GM21526 (cell line): ENCODE results near the gene TMEM270.

Experiments used
- ATAC-seq: cut with Tn5 transposase; IDR thresholded peaks from one replicate; pipeline ENCODE4 v1.9.1; 2021; ENCODE audit warnings: moderate library complexity; ENCODE audit not compliant: unreplicated experiment, low FRiP score

TMEM270 gene

DNA sequence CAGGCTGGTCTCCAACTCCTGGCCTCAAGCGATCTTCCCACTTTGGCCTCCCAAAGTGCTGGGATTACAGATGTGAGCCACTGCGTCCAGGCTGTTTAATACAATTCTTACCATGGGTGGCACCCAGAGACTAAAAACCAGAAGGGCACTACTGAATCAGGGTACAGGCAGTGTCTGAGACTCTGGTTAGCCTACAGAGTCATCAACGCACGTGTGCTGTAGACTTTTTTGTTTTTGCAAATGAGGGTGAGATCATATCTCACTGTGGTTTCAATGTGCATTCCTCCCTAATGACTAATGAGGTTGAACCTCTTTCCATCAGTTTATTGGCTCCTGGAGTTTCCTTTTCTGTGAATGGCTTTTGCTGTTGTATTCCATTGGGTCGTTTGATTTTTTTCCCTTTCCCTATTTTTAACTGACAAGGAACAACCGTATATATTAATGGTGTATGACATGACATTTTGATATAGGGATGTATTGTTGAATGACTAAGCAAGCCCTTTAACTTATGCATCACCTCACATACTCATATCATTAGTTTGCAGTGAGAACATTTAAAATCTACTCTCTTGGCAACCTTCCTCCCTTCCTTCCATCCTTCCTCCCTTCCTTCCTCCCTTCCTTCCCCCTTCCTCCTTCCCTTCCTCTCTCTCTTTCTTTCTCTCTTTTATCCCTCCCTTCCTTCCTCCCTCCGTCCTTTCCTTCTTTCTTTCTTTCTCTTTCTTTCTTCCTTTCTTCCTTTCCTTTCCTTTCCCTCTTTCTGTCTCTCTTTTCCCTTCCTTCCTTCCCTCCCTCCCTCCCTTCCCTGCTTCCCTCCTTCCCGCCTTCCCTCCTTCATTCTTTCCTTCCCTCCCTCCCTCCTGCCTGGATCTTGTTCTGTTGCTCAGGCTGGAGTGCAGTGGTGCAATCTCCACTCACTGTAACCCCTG, 9.3 kb upstream of the TMEM270 start:
- peak; percentile 60 for ATAC-seq

DNA sequence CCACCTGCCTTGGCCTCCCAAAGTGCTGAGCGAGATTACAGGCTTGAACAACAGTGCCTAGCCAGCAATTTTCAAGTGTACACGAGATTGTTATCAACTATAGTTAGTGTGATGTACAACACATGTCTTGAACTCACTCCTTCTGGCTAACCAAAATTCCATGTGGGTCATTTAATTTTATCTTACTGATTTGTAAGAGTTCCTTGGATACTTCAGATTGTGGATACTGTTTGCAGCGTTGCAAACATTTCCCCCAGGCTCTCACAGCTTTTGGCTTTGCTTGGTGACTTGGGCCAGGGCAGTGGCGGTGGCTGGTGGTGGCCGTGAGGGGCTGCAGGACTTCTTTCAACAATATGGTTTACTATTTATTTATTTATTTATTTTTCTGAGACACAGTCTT, 8.5 kb upstream of the TMEM270 start:
- no peak for ATAC-seq

DNA sequence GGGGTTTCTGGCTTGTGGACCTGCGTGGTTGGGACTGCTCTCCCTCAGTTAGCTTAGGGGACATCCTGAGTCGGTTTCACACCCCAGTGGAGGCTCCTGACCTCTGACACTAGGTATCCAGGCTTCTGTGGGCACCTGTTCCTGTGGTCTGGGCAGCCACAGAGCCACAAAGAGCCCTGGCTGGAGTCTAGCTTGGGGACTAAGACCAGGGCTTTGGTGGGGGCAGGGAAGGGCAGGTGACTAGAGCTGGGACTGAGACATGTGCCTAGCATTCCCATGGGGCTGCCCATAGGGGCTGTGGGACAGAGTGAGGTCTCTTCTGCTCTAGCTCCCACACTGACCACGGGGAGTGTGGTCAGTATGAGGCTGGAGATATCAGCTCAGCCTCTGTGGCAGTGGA, 4.0 kb upstream of the TMEM270 start:
- no peak for ATAC-seq

DNA sequence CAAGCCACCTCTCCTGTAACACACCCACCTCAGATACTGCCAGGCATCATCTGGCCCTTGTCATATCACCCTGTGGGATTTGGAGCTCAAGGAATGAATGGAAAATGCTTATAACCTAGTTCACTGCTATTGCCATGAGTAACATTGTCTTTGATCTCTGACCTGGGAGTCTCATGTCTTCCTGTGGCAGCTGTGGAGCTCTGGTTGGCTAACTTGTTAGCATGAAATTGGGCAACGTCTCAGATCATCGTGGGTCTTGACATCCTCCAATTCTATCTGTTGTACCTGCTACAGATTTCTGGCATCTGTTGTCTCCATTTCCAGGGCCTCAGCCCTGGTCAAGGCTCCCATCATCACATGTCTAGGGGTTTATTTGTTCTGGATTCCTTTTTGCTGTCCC, 2.2 kb upstream of the TMEM270 start:
- no peak for ATAC-seq

DNA sequence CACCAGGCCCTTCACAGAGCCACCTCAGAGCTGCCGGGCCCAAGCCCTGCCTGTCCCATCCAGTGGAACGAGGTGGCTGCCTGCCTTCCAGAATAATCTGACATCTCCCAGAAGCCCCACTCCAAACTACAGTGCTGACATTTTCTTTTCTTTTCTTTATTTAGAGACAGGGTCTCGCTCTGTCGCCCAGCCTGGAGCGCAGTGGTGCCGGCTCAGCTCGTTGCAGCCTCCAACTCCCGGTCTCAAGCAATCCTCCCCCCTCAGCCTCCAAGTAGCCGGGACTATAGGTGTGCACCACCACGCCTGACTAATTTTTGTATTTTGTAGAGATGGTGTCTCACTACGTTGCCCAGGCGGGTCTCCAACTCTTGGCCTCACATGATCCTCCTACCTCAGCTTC, 346 bp downstream of the TMEM270 start:
- no peak for ATAC-seq

DNA sequence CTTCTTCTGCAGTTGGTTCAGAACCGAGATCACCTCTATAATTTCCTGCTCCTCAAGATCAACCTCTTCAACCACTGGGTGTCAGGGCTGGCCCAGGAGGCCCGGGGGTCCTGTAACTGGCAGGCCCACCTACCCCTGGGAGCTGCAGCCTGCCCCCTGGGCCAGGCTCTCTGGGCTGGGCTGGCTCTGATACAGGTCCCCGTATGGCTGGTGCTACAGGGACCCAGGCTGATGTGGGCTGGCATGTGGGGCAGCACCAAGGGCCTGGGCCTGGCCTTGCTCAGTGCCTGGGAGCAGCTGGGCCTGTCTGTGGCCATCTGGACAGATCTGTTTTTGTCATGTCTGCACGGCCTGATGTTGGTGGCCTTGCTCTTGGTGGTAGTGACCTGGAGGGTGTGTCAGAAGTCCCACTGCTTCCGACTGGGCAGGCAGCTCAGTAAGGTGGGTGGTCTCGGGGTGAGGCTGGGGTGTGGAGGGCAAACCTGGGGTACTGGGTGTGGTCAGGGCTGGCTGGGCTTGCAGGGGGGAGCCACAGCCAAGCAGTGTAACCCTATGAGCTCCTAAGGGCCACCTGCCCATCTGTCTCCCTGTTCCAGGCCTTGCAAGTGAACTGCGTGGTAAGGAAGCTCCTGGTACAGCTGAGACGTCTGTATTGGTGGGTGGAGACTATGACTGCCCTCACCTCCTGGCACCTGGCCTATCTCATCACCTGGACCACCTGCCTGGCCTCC, 4.2 kb downstream of the TMEM270 start:
- ATAC-seq = no peak

DNA sequence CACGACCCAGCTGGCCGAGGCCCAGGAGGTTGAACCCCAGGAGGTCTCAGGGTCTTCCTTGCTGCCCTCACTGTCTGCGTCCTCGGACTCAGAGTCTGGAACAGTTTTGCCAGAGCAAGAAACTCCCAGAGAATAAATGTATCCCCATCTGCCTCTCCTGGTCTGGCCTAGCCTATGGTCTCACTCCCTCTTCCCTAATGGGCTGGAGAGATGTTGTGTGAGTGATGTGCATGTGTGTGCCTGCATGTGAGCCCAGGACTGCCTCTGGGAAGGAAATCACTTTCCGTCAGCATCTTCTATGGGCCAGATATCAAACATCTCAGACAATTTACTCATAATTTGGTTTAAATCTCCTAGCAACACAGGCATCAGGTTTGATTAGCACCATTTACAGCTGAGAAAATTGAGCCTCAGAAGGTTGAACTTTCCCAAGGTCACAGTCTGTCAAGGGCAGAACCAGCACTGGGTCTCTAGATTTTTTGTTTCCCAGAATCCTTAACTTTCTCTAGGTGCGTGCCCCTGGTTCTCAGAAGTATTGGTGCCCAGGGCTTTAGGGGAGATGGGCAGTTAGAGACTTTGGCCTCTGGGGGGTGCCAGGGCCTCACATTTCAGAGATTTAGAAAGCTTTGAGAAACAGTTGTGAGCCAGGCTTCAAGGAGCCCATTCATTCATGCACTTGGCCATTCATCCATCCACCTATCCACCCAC, 4.9 kb downstream of the TMEM270 start:
- ATAC-seq = no peak

DNA sequence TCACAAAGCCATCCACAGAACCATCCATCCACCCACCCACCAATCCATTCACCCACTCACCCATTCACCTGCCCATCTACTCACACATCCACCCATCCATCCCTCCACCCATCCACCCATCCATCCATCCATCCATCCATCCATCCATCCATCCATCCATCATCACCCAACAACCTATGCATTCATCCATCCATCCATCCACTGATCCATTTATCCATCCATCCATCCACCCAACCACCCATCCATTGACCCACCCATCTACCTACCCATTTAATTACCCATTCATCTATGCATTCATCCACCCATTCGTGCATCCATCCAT, 5.4 kb downstream of the TMEM270 start:
- ATAC-seq = no peak

DNA sequence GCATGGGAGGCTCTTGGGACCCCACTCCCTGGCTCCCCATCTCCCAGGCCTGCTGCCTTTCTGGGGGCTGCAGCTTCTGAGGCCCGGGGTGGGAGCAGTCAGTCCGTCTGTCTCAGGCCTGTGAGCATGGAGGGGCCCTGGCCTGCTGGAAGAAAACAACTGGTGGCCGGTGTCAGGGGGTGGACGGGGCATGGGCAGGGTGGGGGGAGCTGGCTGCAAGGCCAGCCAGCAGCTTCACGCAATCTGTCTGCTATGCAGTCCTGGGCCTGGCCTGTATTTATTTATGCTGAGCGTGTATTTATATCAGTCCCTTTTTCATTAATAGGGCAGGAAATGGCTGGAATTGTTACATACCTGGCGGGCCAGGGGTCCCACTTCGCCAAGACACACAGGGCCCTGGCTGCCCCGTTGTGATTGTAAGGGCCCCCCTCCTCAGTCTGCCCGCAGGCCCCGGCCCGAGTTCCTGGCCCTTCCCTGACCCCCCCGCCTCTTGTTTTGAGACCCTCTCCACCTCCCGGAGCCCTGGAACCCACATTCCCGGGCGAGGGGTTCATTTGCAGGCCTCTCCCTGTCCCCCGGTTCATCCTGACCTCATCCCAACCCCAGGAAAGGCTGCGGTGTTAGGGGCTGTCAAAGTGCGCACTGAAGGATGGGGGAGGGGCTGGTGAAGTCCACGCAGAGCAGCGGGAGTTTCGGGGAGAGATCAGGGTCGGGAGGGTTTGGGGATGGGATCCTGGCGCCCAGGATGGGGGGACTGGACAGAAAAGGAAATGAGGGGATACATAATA, 8.2 kb downstream of the TMEM270 start:
- ATAC-seq = no peak

DNA sequence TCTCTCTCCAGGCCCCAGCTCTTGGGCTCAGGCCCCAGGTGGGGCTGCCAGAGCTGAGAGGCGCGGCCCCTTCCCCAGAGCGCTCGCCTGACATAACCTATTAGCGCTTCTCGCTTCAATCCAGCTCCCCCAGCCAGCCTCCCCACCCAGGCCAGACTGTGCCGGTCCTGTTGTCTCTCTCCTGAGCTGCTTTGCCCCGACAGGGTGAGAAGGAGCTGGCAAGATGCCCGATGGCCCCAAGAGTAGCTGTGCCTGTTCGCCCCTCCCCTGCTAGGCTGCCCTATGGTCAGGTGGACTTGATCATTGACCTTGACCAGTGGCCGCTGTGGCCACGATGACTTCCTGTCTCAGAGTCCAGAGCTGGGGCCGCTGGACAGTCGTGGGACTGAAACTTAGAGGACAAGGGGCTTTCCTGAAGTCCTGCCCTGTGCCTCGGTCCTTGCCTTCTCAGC, 9.1 kb downstream of the TMEM270 start:
- ATAC-seq = no peak

DNA sequence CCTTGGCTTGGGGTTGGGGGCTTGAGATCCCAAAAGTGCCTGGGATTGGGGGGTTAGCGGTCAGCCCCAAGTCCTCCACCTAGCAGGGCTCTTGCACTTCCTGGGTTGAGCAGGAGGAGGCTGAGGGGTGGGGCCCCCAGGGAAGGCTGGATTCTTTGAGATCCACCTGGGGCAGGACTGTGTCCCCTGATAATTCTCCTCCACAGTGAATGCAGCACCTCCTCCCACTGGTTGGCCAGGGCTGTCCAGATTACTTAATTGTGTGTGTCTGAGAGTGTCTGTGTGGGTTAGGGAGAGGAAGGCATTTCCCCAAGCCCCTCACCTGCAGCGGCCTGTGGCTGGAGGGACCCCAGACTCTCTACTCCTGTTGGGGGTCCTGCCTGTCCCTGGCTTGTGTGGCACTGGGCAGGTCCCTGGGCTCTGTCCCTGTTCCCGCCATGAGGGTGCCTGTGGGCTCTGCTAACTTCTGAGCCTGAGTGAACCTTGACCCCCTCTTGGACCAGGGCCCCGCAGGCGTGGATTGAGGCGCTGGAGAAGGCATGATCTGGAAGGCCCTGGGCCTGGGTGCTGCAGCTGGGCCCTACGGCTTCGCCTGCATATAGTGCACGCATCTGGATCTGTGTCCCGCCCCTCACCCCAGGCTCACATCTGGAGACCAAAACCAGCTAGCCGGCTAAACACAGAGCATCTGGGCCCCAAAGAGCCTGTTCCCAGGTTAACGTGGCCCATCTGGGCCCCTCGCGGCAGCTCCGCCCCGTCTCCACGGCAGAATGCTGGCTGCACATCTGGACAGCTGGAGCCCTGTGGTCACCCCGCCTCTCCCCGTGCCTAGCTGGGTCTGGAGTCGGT, 10.4 kb downstream of the TMEM270 start:
- ATAC-seq = no peak

DNA sequence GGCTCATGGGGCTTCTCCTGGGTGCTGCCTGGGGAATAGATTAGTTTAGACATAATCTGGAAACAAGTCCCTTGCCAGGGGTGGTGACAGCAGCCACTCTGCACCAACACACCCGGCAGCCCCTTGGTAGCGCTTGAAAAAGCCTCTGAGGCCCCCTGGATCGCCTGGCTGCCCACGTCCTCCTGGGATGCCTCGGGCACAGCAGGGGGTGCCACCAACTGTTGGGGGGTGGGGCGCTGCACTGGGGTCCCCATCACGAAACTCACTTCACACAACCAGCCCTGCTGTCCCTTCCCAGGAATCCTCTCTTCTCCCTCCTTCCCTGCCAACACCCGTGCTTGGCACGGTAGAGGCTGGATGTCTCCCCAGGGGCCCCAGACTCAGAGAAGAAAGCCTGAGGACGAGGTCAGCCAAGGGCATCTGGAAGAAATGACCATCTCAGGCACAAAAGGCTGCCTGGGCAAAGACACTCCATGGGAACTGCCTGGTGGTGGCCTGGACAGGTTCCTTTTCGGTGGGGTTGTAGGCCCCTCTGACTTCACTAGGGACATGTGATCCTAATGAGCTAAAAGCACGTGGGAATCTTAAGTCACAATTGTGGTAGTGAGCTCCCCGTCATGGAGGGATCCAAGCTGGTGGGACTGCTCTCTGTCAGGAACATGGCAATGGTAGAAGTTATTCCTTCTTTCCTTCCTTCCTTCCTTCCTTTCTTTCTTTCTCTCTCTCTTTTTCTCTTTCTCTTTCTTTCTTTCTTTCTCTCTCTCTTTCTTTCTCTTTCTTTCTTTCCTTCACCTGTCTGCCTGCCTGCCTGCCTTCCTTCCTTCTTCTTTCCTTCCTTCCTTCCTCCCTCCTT, 11.3 kb downstream of the TMEM270 start:
- ATAC-seq = no peak

DNA sequence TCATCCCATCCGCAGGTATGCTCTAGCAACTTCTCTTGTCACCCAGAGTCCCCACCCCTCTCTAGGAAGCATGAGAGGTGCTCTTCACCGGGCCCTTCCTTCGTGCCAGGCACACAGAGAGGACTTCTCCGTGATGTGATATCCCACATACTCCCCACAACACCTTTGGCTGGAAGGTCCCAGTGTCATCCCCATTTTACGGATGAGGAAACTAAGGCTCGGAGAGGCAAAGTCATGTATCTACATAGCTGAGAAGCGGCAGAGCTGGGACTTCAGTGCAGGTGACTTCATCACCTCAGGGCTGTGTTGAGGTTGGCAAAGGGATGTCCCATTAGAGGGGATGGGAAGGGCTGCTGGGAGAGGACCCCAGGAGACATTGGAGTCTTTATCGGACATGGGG, 15.4 kb downstream of the TMEM270 start:
- no peak for ATAC-seq

DNA sequence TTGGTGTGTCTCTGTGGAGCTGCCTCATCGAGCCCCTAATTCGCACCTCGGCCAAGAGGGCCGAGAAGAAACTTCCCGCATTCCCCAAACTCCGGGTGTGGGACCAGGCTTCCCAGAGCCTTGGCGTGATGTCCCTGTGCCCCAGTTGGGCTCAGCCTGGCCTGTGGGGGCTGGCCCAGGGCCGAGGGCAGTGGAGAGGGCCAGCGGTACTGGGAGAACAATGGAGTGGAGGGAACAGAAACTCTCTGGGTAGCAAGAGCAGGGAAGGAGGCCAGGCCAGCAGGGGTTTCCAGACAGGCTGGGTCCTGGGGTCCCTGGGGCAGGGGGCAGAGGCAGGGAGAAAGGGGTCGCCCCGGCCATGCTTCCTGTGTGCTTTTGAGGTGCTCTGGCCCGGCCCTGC, 16.0 kb downstream of the TMEM270 start:
- no peak for ATAC-seq

DNA sequence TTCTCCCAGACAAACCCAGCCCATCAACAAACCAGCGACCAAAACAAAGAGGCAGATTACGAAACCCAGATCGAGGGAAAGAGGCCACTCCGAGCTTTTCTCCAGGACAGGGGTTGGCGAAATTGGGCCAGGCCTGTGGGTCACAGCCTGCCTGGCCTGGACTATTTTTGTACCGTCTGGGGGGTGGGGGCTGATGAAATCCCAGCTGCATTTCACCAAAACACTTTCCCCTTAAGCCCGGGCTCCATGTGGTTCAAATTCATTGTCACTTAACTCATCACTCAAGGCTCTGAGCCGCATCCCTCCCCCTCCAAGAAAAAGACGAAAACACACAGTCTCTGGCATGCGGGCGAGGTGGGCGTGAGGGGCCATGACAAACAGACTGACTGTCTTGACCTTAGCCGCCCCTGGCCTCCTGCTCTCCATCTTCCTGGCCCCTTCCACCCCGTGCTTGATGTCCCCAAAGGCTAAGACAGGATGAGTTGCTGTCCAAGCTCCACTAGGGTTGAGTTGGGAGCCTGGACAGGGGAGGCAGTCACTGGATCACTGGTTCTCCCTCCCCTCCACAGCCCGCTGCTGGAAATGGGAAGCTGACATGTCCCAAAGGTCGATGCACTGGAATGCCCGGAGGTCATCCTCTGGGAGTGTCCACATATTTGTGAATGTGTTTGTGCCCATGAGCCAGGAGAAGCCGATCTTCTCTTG, 19.2 kb downstream of the TMEM270 start:
- ATAC-seq = no peak

DNA sequence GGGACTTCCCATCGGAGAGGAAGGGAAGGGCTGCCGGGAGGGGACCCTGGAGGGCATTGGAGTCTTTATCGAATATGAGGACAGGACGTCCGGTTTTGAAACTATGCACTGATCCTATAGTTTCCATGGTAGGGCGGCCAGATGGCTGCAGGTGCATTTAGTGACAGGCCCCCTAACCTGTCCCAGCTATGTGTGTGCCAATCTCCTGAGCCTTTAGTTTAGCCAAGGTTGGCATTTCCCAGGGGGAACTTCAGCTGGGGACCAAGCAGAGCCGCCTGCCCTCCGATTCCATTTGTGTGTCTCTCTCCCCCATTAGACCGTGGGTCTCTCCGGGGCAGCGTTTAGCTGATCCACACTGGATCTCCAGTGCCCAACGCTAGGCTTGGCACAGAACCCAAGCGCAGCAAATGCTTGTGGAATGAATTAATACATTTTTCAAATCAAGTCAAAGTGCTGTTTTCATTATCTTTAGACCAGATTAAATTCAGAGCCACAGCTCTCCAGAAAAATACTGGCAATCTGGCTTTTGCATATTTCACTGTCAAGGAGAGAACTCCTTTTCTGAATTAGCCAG, 19.9 kb downstream of the TMEM270 start:
- ATAC-seq = no peak

DNA sequence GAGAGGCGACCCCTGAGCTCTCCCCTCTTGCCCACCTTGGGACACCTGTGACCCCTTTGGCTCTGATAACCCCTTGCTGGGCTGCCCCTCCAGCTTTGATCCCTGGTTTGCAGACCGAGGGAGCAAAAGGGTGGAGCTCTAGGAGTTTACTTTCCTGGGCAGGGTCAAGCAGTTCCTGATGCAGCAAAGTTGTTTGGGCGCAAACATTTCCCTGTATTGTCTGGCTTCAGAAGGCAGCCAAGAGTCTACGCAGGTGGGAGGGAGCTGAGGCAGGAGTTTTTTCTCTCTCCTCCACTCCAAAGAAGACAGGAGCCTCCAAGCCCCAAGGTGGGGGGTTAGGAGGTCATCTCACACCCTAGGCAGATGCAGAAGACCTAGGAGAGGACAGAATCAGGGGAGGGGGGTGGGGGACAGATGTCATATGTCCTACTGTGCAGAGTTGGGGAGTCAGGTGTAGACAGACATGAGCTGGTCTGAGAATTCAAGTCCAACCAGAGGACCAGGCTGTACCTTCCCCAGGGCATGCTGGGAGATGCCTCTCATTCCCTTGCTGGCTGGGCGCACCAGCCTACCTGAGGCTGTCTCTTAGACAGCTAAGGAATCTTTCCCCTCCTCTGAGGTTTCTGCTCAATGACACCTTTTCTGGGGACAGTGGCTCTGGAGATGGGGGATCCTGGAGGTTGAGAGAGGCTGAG, 20.5 kb downstream of the TMEM270 start:
- ATAC-seq = no peak
